ENCODE measurements around the gene TOM1L2. TPM values are rescaled to one million over a fixed set of nuclear protein-coding genes. Genes with fewer than 3 reads are reported as not detected.

The TOM1L2 gene
- total RNA-seq, 4 donors from 2014 or later: 119 to 555 (median 155) TPM

DNA sequence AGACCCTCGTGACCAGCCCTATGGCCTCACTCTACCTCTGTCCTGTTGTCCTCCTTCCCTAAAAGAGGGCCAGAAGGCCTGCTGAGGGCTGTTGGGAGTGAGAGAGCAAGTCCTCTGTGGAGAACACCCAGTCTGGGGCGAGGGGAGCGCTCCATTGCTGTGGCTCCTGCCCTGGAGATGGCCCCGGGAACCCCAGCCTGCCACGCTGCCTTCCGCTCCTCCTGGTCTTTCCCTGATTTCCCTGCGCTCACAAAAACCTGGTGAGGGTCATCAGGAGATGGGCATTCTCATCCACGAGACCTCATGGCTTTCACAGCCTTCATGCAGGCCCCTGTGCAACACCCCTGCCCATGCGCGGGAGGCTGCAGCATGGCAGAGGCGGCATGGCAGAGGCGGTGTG, 21.7 kb upstream of the TOM1L2 start:
- 93 to 96% methylated on average over 12 of the region's 12 CpGs for WGBS, 2 donors
- intact Hi-C loops (cut with DNase I; ENCODE audit: low total_unique reads): no loop called here
- no peak for TF ChIP-seq POLR2A (IDR thresholded peaks at IDR 0.05)
- TF ChIP-seq, protein P1, sequence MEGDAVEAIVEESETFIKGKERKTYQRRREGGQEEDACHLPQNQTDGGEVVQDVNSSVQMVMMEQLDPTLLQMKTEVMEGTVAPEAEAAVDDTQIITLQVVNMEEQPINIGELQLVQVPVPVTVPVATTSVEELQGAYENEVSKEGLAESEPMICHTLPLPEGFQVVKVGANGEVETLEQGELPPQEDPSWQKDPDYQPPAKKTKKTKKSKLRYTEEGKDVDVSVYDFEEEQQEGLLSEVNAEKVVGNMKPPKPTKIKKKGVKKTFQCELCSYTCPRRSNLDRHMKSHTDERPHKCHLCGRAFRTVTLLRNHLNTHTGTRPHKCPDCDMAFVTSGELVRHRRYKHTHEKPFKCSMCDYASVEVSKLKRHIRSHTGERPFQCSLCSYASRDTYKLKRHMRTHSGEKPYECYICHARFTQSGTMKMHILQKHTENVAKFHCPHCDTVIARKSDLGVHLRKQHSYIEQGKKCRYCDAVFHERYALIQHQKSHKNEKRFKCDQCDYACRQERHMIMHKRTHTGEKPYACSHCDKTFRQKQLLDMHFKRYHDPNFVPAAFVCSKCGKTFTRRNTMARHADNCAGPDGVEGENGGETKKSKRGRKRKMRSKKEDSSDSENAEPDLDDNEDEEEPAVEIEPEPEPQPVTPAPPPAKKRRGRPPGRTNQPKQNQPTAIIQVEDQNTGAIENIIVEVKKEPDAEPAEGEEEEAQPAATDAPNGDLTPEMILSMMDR (IDR thresholded peaks at IDR 0.05): no peak
- H3K4me3 ChIP-seq (ENCODE audit: low read depth, poor library complexity, severe bottlenecking): no peak overlapping the region
- DNase-seq (ENCODE audit: low spot score in 2 of 2): no peak

DNA sequence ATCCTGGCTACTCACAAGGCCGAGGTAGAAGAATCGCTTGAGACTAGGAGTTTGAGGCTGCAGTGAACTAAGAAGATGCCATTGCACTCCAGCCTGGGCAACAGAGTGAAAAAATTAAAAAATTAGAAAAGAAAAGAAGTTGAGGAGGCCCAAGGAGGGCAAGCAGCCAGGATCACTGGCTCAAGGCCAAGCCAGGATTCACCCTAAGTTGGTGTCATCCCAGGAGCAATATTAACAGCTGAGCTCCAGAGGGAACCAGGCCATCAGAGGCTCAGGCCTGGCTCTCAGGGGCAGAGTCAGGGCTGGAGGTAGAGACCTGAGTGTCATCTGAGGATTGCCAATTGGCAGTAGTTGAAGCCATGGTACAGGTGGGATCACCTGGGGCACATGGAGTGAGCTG, 21.2 kb upstream of the TOM1L2 start:
- intact Hi-C loops (cut with DNase I; ENCODE audit: low total_unique reads): no loop called here
- DNase-seq (ENCODE audit: low spot score in 2 of 2): no peak
- no peak for TF ChIP-seq POLR2A (IDR thresholded peaks at IDR 0.05)
- TF ChIP-seq, protein P1 (IDR thresholded peaks at IDR 0.05): no peak
- 86 to 93% methylated on average over 2 of the region's 2 CpGs for WGBS, 2 donors
- no peak overlapping the region for H3K4me3 ChIP-seq (ENCODE audit: low read depth, poor library complexity, severe bottlenecking)

DNA sequence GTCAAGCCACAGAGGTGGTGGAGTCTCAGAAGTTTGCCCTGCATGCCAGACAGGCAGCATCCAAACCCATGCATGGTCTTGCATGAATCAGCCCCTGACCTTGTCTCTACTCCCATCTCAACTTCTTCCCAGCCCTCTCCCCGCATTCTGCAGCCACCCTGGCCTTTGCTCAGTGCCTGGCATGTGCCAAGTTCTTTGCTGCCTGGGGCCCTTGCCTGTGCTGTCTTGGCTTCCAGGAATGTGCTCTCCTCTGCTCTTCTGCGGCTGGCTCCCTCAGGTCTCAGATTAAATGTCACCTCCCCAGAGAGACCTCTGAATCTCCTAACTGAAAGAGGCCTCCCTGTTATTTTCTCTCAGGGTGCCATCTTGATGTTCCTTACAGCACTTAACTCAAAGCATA, 18.1 kb upstream of the TOM1L2 start:
- intact Hi-C loops (cut with DNase I; ENCODE audit: low total_unique reads): no loop called here
- 60 to 68% methylated on average over 2 of the region's 2 CpGs for WGBS, 2 donors

DNA sequence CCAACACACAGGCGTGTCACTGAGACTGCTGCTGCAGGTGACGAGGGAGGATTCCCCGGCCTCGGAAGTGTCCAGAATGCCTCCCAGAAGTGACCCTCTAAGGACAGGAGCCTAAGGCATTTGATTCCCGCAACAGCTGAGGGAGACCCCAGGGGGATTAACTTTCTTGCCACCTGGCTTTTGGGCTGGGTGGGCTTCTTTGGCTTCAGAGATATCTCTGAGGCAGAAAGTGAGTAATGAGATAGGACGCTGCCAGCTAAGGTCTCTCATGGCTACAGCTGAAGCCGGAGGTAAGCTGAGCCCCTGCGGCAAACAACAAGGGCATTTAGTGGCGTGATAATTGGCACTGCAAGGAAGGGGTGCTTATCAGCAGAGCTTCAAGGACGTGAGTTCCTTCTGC, 17.4 kb upstream of the TOM1L2 start:
- intact Hi-C loops (cut with DNase I; ENCODE audit: low total_unique reads): no loop called here

More for the DNA sequence above, 18.1 kb upstream of the TOM1L2 start:
- H3K4me3 ChIP-seq (ENCODE audit: low read depth, poor library complexity, severe bottlenecking): no peak overlapping the region
- no peak for DNase-seq (ENCODE audit: low spot score in 2 of 2)
- no peak for TF ChIP-seq POLR2A (IDR thresholded peaks at IDR 0.05)
- TF ChIP-seq, protein P1 (IDR thresholded peaks at IDR 0.05): no peak

DNA sequence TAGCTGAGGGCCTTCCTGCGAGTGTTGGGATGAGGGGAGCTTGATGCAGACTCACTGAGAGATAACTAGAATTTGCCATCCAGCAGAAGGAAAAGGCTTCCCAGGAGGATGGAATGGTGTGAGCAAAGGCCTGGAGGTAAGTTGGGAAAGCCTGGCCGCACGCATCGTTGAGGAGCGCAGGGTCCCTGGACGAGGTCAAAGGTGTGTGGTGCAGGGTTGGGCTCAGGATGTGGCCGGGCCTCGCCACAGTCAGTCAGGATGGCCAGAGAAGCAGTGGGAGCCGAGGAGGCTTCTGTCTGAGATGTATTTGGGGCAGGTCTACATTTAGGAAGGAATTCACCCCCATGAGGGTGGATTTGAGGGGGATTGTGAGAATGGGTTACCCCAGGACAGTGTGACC, 16.9 kb upstream of the TOM1L2 start:
- intact Hi-C loops (cut with DNase I; ENCODE audit: low total_unique reads): no loop called here
- DNase-seq (ENCODE audit: low spot score in 2 of 2): no peak
- no peak overlapping the region for H3K4me3 ChIP-seq (ENCODE audit: low read depth, poor library complexity, severe bottlenecking)
- 89 to 92% methylated on average over 9 of the region's 9 CpGs for WGBS, 2 donors
- no peak for TF ChIP-seq POLR2A (IDR thresholded peaks at IDR 0.05)
- TF ChIP-seq, protein P1 (IDR thresholded peaks at IDR 0.05): no peak

More for the DNA sequence above, 17.4 kb upstream of the TOM1L2 start:
- TF ChIP-seq, protein P1 (IDR thresholded peaks at IDR 0.05): no peak
- TF ChIP-seq POLR2A (IDR thresholded peaks at IDR 0.05): no peak
- DNase-seq (ENCODE audit: low spot score in 2 of 2): no peak
- H3K4me3 ChIP-seq (ENCODE audit: low read depth, poor library complexity, severe bottlenecking): no peak overlapping the region
- WGBS, 2 donors: 80 to 81% methylated on average over 10 of the region's 10 CpGs

DNA sequence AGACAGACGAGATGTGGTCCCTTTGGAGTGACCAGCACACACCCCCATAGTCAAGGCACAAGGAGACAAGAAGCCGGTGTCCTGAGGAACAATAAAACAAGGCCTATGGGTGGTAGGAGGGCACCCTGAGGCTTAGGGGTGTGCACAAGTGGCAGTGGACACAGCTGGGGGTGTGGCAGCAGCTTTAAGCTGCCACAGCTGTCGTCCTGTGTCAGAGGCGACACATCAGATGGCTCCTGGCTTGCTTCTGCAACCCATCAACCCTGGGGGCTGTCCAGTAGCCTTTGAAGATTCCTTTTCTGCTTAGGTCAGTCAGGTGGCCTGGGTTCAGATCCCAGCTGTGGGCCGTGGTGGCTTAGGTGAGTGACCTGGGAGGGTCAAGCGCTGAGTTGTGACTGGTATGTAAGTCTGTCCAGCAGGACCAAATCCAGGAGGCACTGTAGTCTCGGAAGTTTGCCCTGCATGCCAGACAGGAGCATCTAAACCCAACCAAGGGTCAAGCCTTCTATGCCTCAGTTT, 16.3 kb upstream of the TOM1L2 start:
- TF ChIP-seq, protein P1 (IDR thresholded peaks at IDR 0.05): no peak
- TF ChIP-seq POLR2A (IDR thresholded peaks at IDR 0.05): no peak
- 95 to 96% methylated on average over 6 to 7 of the region's 7 CpGs for WGBS, 2 donors
- intact Hi-C loops (cut with DNase I; ENCODE audit: low total_unique reads): no loop called here
- H3K4me3 ChIP-seq (ENCODE audit: low read depth, poor library complexity, severe bottlenecking): no peak overlapping the region
- DNase-seq (ENCODE audit: low spot score in 2 of 2): no peak

Data from lower leg skin (tissue), 4 donors.